Neural cell (in vitro differentiated cells): Measurements from ENCODE around the gene DCHS2. TPM values are rescaled to one million over a fixed set of nuclear protein-coding genes. Genes with fewer than 3 reads are reported as not detected.

Source experiments
- H2AFZ ChIP-seq: fragments of 200-600, 300-800 bp; sonication (generic), shearing (Covaris generic); 2 replicates; pipeline ENCODE4 v1.6.0; 2014; ENCODE audit warnings: low read depth, mild to moderate bottlenecking, antibody characterized with exemption, low read length, moderate library complexity
- H3F3A ChIP-seq: fragments of 200-600 bp; shearing (Covaris generic); 2 replicates; pipeline ENCODE4 v1.6.1; 2016; ENCODE audit warnings: mild to moderate bottlenecking, moderate library complexity, mixed read lengths, antibody characterized with exemption, low read length; ENCODE audit not compliant: insufficient read depth, poor library complexity, severe bottlenecking
- H3K27ac ChIP-seq: fragments of 200-600, 300-800 bp; sonication (generic), shearing (Covaris generic); 2 replicates; pipeline ENCODE4 v1.5.1; 2014; ENCODE audit warnings: mild to moderate bottlenecking, low read length, moderate library complexity
- H3K27me3 ChIP-seq: fragments of 300-800, 200-600 bp; sonication (generic), shearing (Covaris generic); 2 replicates; pipeline ENCODE4 v1.6.0; 2014; ENCODE audit warnings: mild to moderate bottlenecking, low read depth, low read length, moderate library complexity; ENCODE audit not compliant: insufficient read depth
- H3K36me3 ChIP-seq: fragments of 300-800, 200-600 bp; sonication (generic), shearing (Covaris generic); 2 replicates; pipeline ENCODE4 v1.5.1; 2014; ENCODE audit warnings: mild to moderate bottlenecking, antibody characterized with exemption, low read length, moderate library complexity; ENCODE audit not compliant: insufficient read depth
- H3K4me2 ChIP-seq: fragments of 300-800, 200-600 bp; sonication (generic), shearing (Covaris generic); 2 replicates; pipeline ENCODE4 v1.6.0; 2014; ENCODE audit warnings: mild to moderate bottlenecking, low read length
- H3K4me3 ChIP-seq: fragments of 300-800, 200-600 bp; sonication (generic), shearing (Covaris generic); 2 replicates; pipeline ENCODE4 v1.5.1; 2014; ENCODE audit warnings: mild to moderate bottlenecking, low read length, moderate library complexity
- H3K79me2 ChIP-seq: fragments of 200-600 bp; shearing (Covaris generic); replicated peaks from 2 replicates; pipeline ENCODE4 v1.6.0; 2014; ENCODE audit warnings: mild to moderate bottlenecking, low read length, moderate library complexity; ENCODE audit not compliant: insufficient read depth
- H3K9ac ChIP-seq: fragments of 300-800, 200-600 bp; sonication (generic), shearing (Covaris generic); 2 replicates; pipeline ENCODE4 v1.6.1; 2016; ENCODE audit warnings: mild to moderate bottlenecking, low read length, mixed read lengths
- H3K9me2 ChIP-seq: fragments of 200-600 bp; shearing (Covaris generic); 2 replicates; pipeline ENCODE4 v1.6.1; 2016; ENCODE audit warnings: mild to moderate bottlenecking, low read length, mixed read lengths; ENCODE audit not compliant: insufficient read depth
- H3K9me3 ChIP-seq: fragments of 200-600, 300-800 bp; sonication (generic), shearing (Covaris generic); 2 replicates; pipeline ENCODE4 v1.6.1; 2016; ENCODE audit warnings: mild to moderate bottlenecking, mixed run types, low read length, moderate library complexity, mixed read lengths
- H4K20me1 ChIP-seq: fragments of 200-600 bp; shearing (Covaris generic); 2 replicates; pipeline ENCODE4 v1.6.1; 2016; ENCODE audit warnings: mild to moderate bottlenecking, mixed run types; ENCODE audit not compliant: insufficient read depth
- EZH2 ChIP-seq: fragments of 200-600, 300-800 bp; shearing (Covaris generic), sonication (generic); IDR thresholded peaks from 2 replicates; pipeline ENCODE4 v1.6.1; 2014; ENCODE audit warnings: antibody characterized with exemption, low read length, borderline replicate concordance, mild to moderate bottlenecking; ENCODE audit not compliant: insufficient read depth, poor library complexity, severe bottlenecking
- MXI1 ChIP-seq: fragments of 450-650 bp; conservative IDR thresholded peaks from 2 replicates; pipeline ENCODE4 v1.6.1; 2014; ENCODE audit warnings: antibody characterized with exemption, mild to moderate bottlenecking; ENCODE audit not compliant: poor library complexity, severe bottlenecking
- POLR2AphosphoS5 ChIP-seq: IDR thresholded peaks from 2 replicates; pipeline ENCODE4 v1.6.1; 2012
- RAD21 ChIP-seq: fragments of 450-650 bp; conservative IDR thresholded peaks from 2 replicates; pipeline ENCODE4 v1.6.1; 2014; ENCODE audit warnings: antibody characterized with exemption, mild to moderate bottlenecking, moderate library complexity
- REST ChIP-seq: IDR thresholded peaks from 2 replicates; pipeline ENCODE4 v1.6.1; 2012; ENCODE audit warnings: borderline replicate concordance
- SMC3 ChIP-seq: fragments of 450-650 bp; conservative IDR thresholded peaks from 2 replicates; pipeline ENCODE4 v1.6.1; 2014; ENCODE audit warnings: antibody characterized with exemption, mild to moderate bottlenecking, moderate library complexity; ENCODE audit not compliant: poor library complexity
- TAF1 ChIP-seq: IDR thresholded peaks from 2 replicates; pipeline ENCODE4 v1.6.1; 2012; ENCODE audit warnings: low read depth
- polyA plus RNA-seq: library from polyadenylated mRNA; depleted of rRNA; stranded (reverse); fragments of >200 nt; gene quantifications from 2 replicates; pipeline ENCODE4 v1.2.3, GENCODE V29; 2014

DCHS2 gene
- polyA plus RNA-seq, 1 donor from 2014 or later = 1.6 TPM

- TF ChIP-seq REST = no peak
- TF ChIP-seq SMC3 = no peak
- no peak for TF ChIP-seq EZH2
- TF ChIP-seq TAF1 = no peak
- no peak for TF ChIP-seq RAD21
- TF ChIP-seq POLR2AphosphoS5 = no peak
- TF ChIP-seq MXI1 = no peak
- Histone ChIP-seq H2AFZ (no peak overlapping the region), H3K9me3 (no peaks in the 10 kb centered on the region), H3K9me2 (no peaks in the 10 kb centered on the region), H3K9ac (no peak overlapping the region), H3K27me3 (no peaks in the 10 kb centered on the region), H3K36me3 (no peaks in the 10 kb centered on the region), H3K79me2 (no peaks in the 10 kb centered on the region), H4K20me1 (no peaks in the 10 kb centered on the region), H3F3A (no peaks in the 10 kb centered on the region), H3K27ac (no peak overlapping the region), H3K4me2 (no peak overlapping the region), H3K4me3 (no peak overlapping the region)
These were observed 36.9 kb downstream of the DCHS2 start for GRCh38 chr4:154454710-154455109.

- Histone ChIP-seq H4K20me1 (no peaks in the 10 kb centered on the region), H3K27ac (no peak overlapping the region), H3K4me3 (no peak overlapping the region), H3K27me3 (no peaks in the 10 kb centered on the region), H3K4me2 (no peak overlapping the region), H3K79me2 (no peaks in the 10 kb centered on the region), H3K9me3 (no peaks in the 10 kb centered on the region), H3F3A (no peaks in the 10 kb centered on the region), H2AFZ (no peak overlapping the region), H3K9ac (no peak overlapping the region), H3K9me2 (no peaks in the 10 kb centered on the region), H3K36me3 (no peaks in the 10 kb centered on the region)
- TF ChIP-seq MXI1 (no peak), RAD21 (no peak), TAF1 (no peak), REST (no peak)
These were observed 38.7 kb downstream of the DCHS2 start for GRCh38 chr4:154452798-154453346.
